SK-N-SH (cell line): Measurements from ENCODE around the gene WDR88. TPM values are rescaled to one million over a fixed set of nuclear protein-coding genes. Genes with fewer than 3 reads are reported as not detected.

Experiments
- CTCF ChIA-PET: fragments of 300-600, 350-600 bp; formaldehyde crosslinking; extraction: SDS; loops from one replicate; lab custom pipeline; 2021; lab: Yijun Ruan, JAX
- POLR2A ChIA-PET: fragments of 350-600 bp; sonication (Branson Sonifier 250); formaldehyde crosslinking; extraction: SDS; loops from one replicate; lab custom pipeline; 2020; ENCODE audit warnings: antibody characterized with exemption, inconsistent platforms; lab: Yijun Ruan, JAX
- DNase-seq: peaks from one replicate; pipeline ENCODE4 v3.0.0; 2012
- H2AFZ ChIP-seq: fragments of 200-600 bp; sonication (generic); 2 replicates; pipeline ENCODE4 v1.8.1; 2016; ENCODE audit warnings: antibody characterized with exemption, mild to moderate bottlenecking, low read depth
- H3F3A ChIP-seq: fragments of 200-600 bp; sonication (generic); replicated peaks from 2 replicates; pipeline ENCODE3; 2016; ENCODE audit warnings: antibody characterized with exemption, mild to moderate bottlenecking; ENCODE audit not compliant: insufficient read depth
- H3K27ac ChIP-seq, 2 experiments: fragments of 200-500 bp in 1 of 2; fragments of 200-600 bp in 1 of 2; sonication (Bioruptor generic) in 1 of 2; sonication (generic), shearing (Covaris generic) in 1 of 2; 2 replicates each; pipeline versions ENCODE4 v1.5.1 to v1.6.1; 2014 to 2016; ENCODE audit warnings: low read depth in 2 of 2, inconsistent platforms in 1 of 2, low read length in 1 of 2, mild to moderate bottlenecking in 1 of 2, mixed read lengths in 1 of 2
- H3K27me3 ChIP-seq: fragments of 200-600 bp; sonication (generic), shearing (Covaris generic); 2 replicates; pipeline ENCODE4 v1.6.1; 2016; ENCODE audit warnings: mixed run types; ENCODE audit not compliant: insufficient read depth
- H3K36me3 ChIP-seq, 2 experiments: fragments of 200-500 bp in 1 of 2; fragments of 200-600 bp in 1 of 2; sonication (Bioruptor generic) in 1 of 2; sonication (generic) in 1 of 2; replicated peaks in 1 of 2; 2 replicates each; pipeline versions ENCODE3 to v1.5.1; 2014 to 2016; ENCODE audit warnings: low read length in 1 of 2, mild to moderate bottlenecking in 1 of 2; ENCODE audit not compliant: insufficient read depth in 2 of 2, control insufficient read depth in 1 of 2
- H3K4me1 ChIP-seq, 2 experiments: fragments of 200-500 bp in 1 of 2; fragments of 200-600 bp in 1 of 2; sonication (Bioruptor generic) in 1 of 2; sonication (generic), shearing (Covaris generic) in 1 of 2; 2 replicates each; pipeline versions ENCODE4 v1.5.1 to v1.6.1; 2014 to 2016; ENCODE audit warnings: low read depth in 1 of 2, low read length in 1 of 2, mixed run types in 1 of 2; ENCODE audit not compliant: insufficient read depth in 2 of 2, control insufficient read depth in 1 of 2
- H3K4me2 ChIP-seq: fragments of 200-600 bp; sonication (generic), shearing (Covaris generic); 2 replicates; pipeline ENCODE4 v1.6.1; 2017; ENCODE audit warnings: mixed run types
- H3K4me3 ChIP-seq, 2 experiments: fragments of 200-500 bp in 1 of 2; fragments of 200-600 bp in 1 of 2; sonication (Bioruptor generic) in 1 of 2; sonication (generic), shearing (Covaris generic) in 1 of 2; 2 replicates each; pipeline versions ENCODE4 v1.5.1 to v1.8.1; 2014 to 2016; ENCODE audit warnings: low read depth in 2 of 2, inconsistent platforms in 1 of 2, low read length in 1 of 2, mild to moderate bottlenecking in 1 of 2, mixed read lengths in 1 of 2, moderate library complexity in 1 of 2
- H3K79me2 ChIP-seq: fragments of 200-600 bp; sonication (generic); 2 replicates; pipeline ENCODE4 v1.8.1; 2017; ENCODE audit warnings: mild to moderate bottlenecking; ENCODE audit not compliant: insufficient read depth
- H3K9ac ChIP-seq: fragments of 200-600 bp; sonication (generic); 2 replicates; pipeline ENCODE4 v1.6.1; 2017; ENCODE audit warnings: mixed run types
- H3K9me2 ChIP-seq: fragments of 200-600 bp; sonication (generic); 2 replicates; pipeline ENCODE4 v1.6.1; 2017; ENCODE audit warnings: mixed run types
- H3K9me3 ChIP-seq: fragments of 200-600 bp; sonication (generic); 2 replicates; pipeline ENCODE4 v1.6.1; 2017; ENCODE audit warnings: mixed run types, mild to moderate bottlenecking, moderate library complexity
- H4K20me1 ChIP-seq: fragments of 200-600 bp; sonication (generic); 2 replicates; pipeline ENCODE4 v1.6.1; 2017; ENCODE audit warnings: mild to moderate bottlenecking, mixed run types; ENCODE audit not compliant: insufficient read depth
- CHD2 ChIP-seq: fragments of 150-350 bp; IDR thresholded peaks from 2 replicates; pipeline ENCODE4 v1.6.1; 2018; ENCODE audit warnings: low read length; ENCODE audit not compliant: partially characterized antibody
- ELF1 ChIP-seq: IDR thresholded peaks from 2 replicates; pipeline ENCODE4 v1.4.0; 2012
- EP300 ChIP-seq, 2 experiments: IDR thresholded peaks; 2 replicates each; pipeline versions ENCODE4 v1.4.0 to v1.6.1; 2012; ENCODE audit warnings: borderline replicate concordance in 1 of 2, low read depth in 1 of 2, low read length in 1 of 2
- EZH2phosphoT487 ChIP-seq: fragments of 200-600 bp; sonication (generic); IDR thresholded peaks from 2 replicates; pipeline ENCODE4 v1.6.1; 2017; ENCODE audit warnings: low read depth, mixed run types, mild to moderate bottlenecking, antibody characterized with exemption, moderate library complexity, borderline replicate concordance
- FOXJ3 ChIP-seq: sonication (generic); formaldehyde crosslinking; IDR thresholded peaks from 2 replicates; pipeline ENCODE4 v1.5.1; 2020; ENCODE audit warnings: mild to moderate bottlenecking, missing genetic modification reagents
- FOXM1 ChIP-seq: IDR thresholded peaks from 2 replicates; pipeline ENCODE4 v1.4.0; 2012; ENCODE audit warnings: low read depth, mild to moderate bottlenecking
- JUND ChIP-seq: IDR thresholded peaks from 2 replicates; pipeline ENCODE4 v1.4.0; 2012
- MXI1 ChIP-seq: IDR thresholded peaks from 2 replicates; pipeline ENCODE4 v1.6.1; 2012; ENCODE audit warnings: mild to moderate bottlenecking, low read depth, low read length, improper control_type of control experiment
- NRF1 ChIP-seq: IDR thresholded peaks from 2 replicates; pipeline ENCODE4 v1.6.1; 2012; ENCODE audit warnings: low read depth, mild to moderate bottlenecking, low read length
- POLR2AphosphoS5 ChIP-seq: IDR thresholded peaks from 2 replicates; pipeline ENCODE4 v1.6.1; 2012; ENCODE audit warnings: low read depth, low read length
- RAD21 ChIP-seq: IDR thresholded peaks from 2 replicates; pipeline ENCODE4 v1.6.1; 2012; ENCODE audit warnings: mild to moderate bottlenecking, low read length
- RCOR1 ChIP-seq: fragments of 150-350 bp; IDR thresholded peaks from 2 replicates; pipeline ENCODE4 v1.6.1; 2017; ENCODE audit warnings: antibody characterized with exemption, low read length
- SIN3A ChIP-seq: IDR thresholded peaks from 2 replicates; pipeline ENCODE4 v1.6.1; 2012; ENCODE audit warnings: low read depth, mild to moderate bottlenecking, low read length, moderate library complexity, borderline replicate concordance
- TAF1 ChIP-seq: IDR thresholded peaks from 2 replicates; pipeline ENCODE4 v1.6.1; 2012; ENCODE audit warnings: low read depth, mild to moderate bottlenecking, low read length, moderate library complexity, borderline replicate concordance
- TCF12 ChIP-seq: IDR thresholded peaks from 2 replicates; pipeline ENCODE4 v1.4.0; 2012
- TEAD4 ChIP-seq: IDR thresholded peaks from 2 replicates; pipeline ENCODE4 v1.4.0; 2012; ENCODE audit warnings: mild to moderate bottlenecking, borderline replicate concordance; ENCODE audit not compliant: insufficient read depth
- WGBS: methylation state at CpG from one replicate; pipeline ENCODE4 v1.1.6; 2017; ENCODE audit warnings: low lambda C conversion rate; 5-methylcytosine and 5-hydroxymethylcytosine counted together
- polyA plus RNA-seq, 3 experiments: library from polyadenylated mRNA; depleted of rRNA; stranded (reverse); fragments of >200 nt; gene quantifications; 2 replicates each; pipeline ENCODE4 v1.2.3, GENCODE V29; 2012
- TF ChIP-seq, protein P1 (sequence below): IDR thresholded peaks from 2 replicates; pipeline ENCODE4; 2012
- TF ChIP-seq, protein P2 (sequence below): fragments of 150-350 bp; IDR thresholded peaks from 2 replicates; pipeline ENCODE4 v1.6.1; 2017; ENCODE audit warnings: antibody characterized with exemption, low read length, low read depth, borderline replicate concordance
- TF ChIP-seq, protein P3 (sequence below): IDR thresholded peaks from 2 replicates; pipeline ENCODE4 v1.4.0; 2012; ENCODE audit warnings: low read depth, borderline replicate concordance
- TF ChIP-seq, protein P4 (sequence below): IDR thresholded peaks from 2 replicates; pipeline ENCODE4 v1.4.0; 2012; ENCODE audit warnings: low read depth
- TF ChIP-seq, protein P5 (sequence below): fragments of 200-600 bp; sonication (generic); IDR thresholded peaks from 2 replicates; pipeline ENCODE4 v1.6.1; 2017; ENCODE audit warnings: antibody characterized with exemption, mild to moderate bottlenecking, moderate library complexity

The WDR88 gene
- polyA plus RNA-seq, 1 of the 3 experiments (the other 2 are of a cell fraction), result not detected

DNA sequence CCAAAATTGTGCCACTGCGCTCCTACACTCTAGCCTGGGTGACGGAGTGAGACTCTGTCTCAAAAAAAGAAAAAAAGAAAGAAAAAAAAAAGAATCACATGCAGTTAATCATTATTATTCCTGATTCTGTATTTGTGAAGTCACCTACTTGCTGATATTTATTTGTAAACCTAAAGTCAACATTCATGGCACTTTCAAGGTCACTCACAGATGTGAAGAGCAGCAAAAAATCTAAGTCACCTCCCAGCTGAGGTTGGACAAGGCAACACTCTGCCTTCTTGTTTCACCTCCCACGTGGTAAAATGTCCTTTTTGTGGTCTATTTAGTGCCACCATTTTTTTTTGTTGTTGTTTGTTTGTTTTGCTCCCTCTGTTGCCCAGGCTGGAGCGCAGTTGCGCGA is 26.5 kb downstream of the WDR88 start (continued):
- TF ChIP-seq, protein P1, sequence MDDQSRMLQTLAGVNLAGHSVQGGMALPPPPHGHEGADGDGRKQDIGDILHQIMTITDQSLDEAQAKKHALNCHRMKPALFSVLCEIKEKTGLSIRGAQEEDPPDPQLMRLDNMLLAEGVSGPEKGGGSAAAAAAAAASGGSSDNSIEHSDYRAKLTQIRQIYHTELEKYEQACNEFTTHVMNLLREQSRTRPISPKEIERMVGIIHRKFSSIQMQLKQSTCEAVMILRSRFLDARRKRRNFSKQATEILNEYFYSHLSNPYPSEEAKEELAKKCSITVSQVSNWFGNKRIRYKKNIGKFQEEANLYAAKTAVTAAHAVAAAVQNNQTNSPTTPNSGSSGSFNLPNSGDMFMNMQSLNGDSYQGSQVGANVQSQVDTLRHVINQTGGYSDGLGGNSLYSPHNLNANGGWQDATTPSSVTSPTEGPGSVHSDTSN, result no peak
- no peak for TF ChIP-seq JUND
- no peak for TF ChIP-seq FOXJ3 (CRISPR knock-in tag)
- no peak for TF ChIP-seq NRF1
- TF ChIP-seq RAD21, result no peak
- TF ChIP-seq, all 33 proteins: peak for 0

DNA sequence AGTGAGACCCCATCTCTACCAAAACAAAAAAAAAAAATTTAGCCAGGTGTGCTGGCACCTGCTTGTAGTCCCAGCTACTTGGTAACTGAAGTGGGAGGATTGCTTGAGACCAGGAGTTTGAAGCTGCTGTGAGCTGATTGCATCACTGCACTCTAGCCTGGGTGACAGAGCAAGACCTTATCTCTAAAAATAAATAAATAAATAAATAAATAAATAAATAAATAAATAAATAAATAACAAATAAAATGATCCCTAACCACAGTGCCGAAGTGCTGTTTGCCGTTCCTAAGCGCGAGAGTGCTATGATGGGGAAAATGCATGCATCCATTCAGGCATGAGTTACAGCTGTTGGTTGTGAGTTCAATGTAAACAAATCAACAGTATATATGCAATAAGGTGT is 27.2 kb downstream of the WDR88 start:
- H3K4me1 ChIP-seq, result no peaks in the 10 kb centered on the region; a peak in 1 of 4 replicates
- no peak overlapping the region for H3K4me3 ChIP-seq
- no peaks in the 10 kb centered on the region for H3K9me3 ChIP-seq
- no peak for DNase-seq
- no peak overlapping the region for H3K4me2 ChIP-seq
- 95% methylated on average over 4 of the region's 4 CpGs for WGBS
- ChIA-PET POLR2A (interaction anchor here (1.2 kb wide), 1 partner anchor 18 kb away, joined by 4 read pairs; no protein-coding TSS in a partner anchor), CTCF (interaction anchor here (0.8 to 6.2 kb wide), 3 partner anchors 15 to 25 kb away, joined by 3 to 30 read pairs (median 7); no protein-coding TSS in a partner anchor)
- H3K36me3 ChIP-seq, result no peaks in the 10 kb centered on the region
- no peak overlapping the region for H3K9ac ChIP-seq
- H3K27me3 ChIP-seq, result no peaks in the 10 kb centered on the region
- H3K9me2 ChIP-seq, result no peaks in the 10 kb centered on the region
- no peaks in the 10 kb centered on the region for H3K79me2 ChIP-seq
- H4K20me1 ChIP-seq, result no peaks in the 10 kb centered on the region
- TF ChIP-seq, protein P2, sequence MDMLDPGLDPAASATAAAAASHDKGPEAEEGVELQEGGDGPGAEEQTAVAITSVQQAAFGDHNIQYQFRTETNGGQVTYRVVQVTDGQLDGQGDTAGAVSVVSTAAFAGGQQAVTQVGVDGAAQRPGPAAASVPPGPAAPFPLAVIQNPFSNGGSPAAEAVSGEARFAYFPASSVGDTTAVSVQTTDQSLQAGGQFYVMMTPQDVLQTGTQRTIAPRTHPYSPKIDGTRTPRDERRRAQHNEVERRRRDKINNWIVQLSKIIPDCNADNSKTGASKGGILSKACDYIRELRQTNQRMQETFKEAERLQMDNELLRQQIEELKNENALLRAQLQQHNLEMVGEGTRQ, result no peak
- no peak for TF ChIP-seq MXI1
- no peak for TF ChIP-seq TCF12
- TF ChIP-seq TEAD4, result no peak
- no peak for TF ChIP-seq CHD2
- TF ChIP-seq RCOR1, result no peak
- TF ChIP-seq, protein P3, sequence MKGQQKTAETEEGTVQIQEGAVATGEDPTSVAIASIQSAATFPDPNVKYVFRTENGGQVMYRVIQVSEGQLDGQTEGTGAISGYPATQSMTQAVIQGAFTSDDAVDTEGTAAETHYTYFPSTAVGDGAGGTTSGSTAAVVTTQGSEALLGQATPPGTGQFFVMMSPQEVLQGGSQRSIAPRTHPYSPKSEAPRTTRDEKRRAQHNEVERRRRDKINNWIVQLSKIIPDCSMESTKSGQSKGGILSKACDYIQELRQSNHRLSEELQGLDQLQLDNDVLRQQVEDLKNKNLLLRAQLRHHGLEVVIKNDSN, result no peak
- TF ChIP-seq, protein P4, sequence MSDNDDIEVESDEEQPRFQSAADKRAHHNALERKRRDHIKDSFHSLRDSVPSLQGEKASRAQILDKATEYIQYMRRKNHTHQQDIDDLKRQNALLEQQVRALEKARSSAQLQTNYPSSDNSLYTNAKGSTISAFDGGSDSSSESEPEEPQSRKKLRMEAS, result no peak
- no peak for TF ChIP-seq EP300 (IDR thresholded peaks at IDR 0.05; ENCODE audit: borderline replicate concordance in 1 of 2, low read depth in 1 of 2, low read length in 1 of 2)
- TF ChIP-seq POLR2AphosphoS5, result no peak
- TF ChIP-seq ELF1, result no peak
- no peak for TF ChIP-seq FOXM1
- no peak for TF ChIP-seq SIN3A
- no peak for TF ChIP-seq EZH2phosphoT487
- TF ChIP-seq TAF1, result no peak
- no peak for TF ChIP-seq JUND
- TF ChIP-seq, protein P5, sequence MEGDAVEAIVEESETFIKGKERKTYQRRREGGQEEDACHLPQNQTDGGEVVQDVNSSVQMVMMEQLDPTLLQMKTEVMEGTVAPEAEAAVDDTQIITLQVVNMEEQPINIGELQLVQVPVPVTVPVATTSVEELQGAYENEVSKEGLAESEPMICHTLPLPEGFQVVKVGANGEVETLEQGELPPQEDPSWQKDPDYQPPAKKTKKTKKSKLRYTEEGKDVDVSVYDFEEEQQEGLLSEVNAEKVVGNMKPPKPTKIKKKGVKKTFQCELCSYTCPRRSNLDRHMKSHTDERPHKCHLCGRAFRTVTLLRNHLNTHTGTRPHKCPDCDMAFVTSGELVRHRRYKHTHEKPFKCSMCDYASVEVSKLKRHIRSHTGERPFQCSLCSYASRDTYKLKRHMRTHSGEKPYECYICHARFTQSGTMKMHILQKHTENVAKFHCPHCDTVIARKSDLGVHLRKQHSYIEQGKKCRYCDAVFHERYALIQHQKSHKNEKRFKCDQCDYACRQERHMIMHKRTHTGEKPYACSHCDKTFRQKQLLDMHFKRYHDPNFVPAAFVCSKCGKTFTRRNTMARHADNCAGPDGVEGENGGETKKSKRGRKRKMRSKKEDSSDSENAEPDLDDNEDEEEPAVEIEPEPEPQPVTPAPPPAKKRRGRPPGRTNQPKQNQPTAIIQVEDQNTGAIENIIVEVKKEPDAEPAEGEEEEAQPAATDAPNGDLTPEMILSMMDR, result no peak
- no peak overlapping the region for H3K27ac ChIP-seq
- no peak overlapping the region for H2AFZ ChIP-seq
- no peaks in the 10 kb centered on the region for H3F3A ChIP-seq
